Caco-2 (cell line): ENCODE results near the gene NGB. TPM values are rescaled to one million over a fixed set of nuclear protein-coding genes. Genes with fewer than 3 reads are reported as not detected.

Experiments used
- BruUV-seq: library from RNA; stranded (reverse); fragments of 400-500 nt; replicated peaks from 2 replicates; lab custom pipeline; 2021; lab: Mats Ljungman, UMichigan
- CTCF ChIA-PET: fragments of 300-600 bp; sonication (Branson Sonifier 250); formaldehyde crosslinking; loops from one replicate; lab custom pipeline; 2022; ENCODE audit warnings: antibody characterized with exemption; lab: Charles Lee
- POLR2A ChIA-PET: fragments of 300-600 bp; sonication (Branson Sonifier 250); formaldehyde crosslinking; loops from one replicate; lab custom pipeline; 2022; ENCODE audit warnings: antibody characterized with exemption; lab: Charles Lee
- DNase-seq, 2 experiments: peaks; one replicate each; pipeline versions ENCODE4 v3.0.0 to v3.0.0-alpha.2; 2020 to 2022
- H3K27me3 ChIP-seq: replicated peaks from 2 replicates; pipeline ENCODE4 v1.6.0; 2011; ENCODE audit warnings: low read length; ENCODE audit not compliant: control insufficient read depth, insufficient read depth
- H3K36me3 ChIP-seq: 2 replicates; pipeline ENCODE4 v1.5.1; 2011; ENCODE audit warnings: low read length; ENCODE audit not compliant: control insufficient read depth, insufficient read depth
- H3K4me1 ChIP-seq: fragments of 250-450 bp; sonication (Bioruptor Pico); 2 replicates; pipeline ENCODE4 v1.5.1; 2020; ENCODE audit warnings: mild to moderate bottlenecking
- H3K4me3 ChIP-seq: 2 replicates; pipeline ENCODE4 v1.5.1; 2011; ENCODE audit warnings: low read depth, mild to moderate bottlenecking, control low read depth, low read length
- H3K9me3 ChIP-seq: fragments of 250-450 bp; sonication (Bioruptor Pico); 2 replicates; pipeline ENCODE4 v1.5.1; 2020; ENCODE audit warnings: mild to moderate bottlenecking, moderate library complexity
- H3K27ac Mint-ChIP-seq: one replicate; pipeline ENCODE4 v1.8.0; 2022; ENCODE audit warnings: mixed read lengths; ENCODE audit not compliant: unreplicated experiment
- H3K27me3 Mint-ChIP-seq: one replicate; pipeline ENCODE4 v1.8.0; 2022; ENCODE audit warnings: mixed read lengths; ENCODE audit not compliant: insufficient read depth, unreplicated experiment
- H3K36me3 Mint-ChIP-seq: one replicate; pipeline ENCODE4 v1.8.0; 2022; ENCODE audit warnings: mild to moderate bottlenecking, mixed read lengths; ENCODE audit not compliant: insufficient read depth, unreplicated experiment
- H3K4me1 Mint-ChIP-seq: one replicate; pipeline ENCODE4 v1.8.0; 2022; ENCODE audit warnings: low read depth, mixed read lengths; ENCODE audit not compliant: unreplicated experiment
- H3K4me3 Mint-ChIP-seq: one replicate; pipeline ENCODE4 v1.8.0; 2022; ENCODE audit warnings: mild to moderate bottlenecking, moderate library complexity, mixed read lengths; ENCODE audit not compliant: unreplicated experiment
- H3K9me3 Mint-ChIP-seq: one replicate; pipeline ENCODE4 v1.8.0; 2022; ENCODE audit warnings: mixed read lengths; ENCODE audit not compliant: unreplicated experiment
- CTCF ChIP-seq, 2 experiments: fragments of 200-600 bp in 1 of 2; IDR thresholded peaks; 1 replicate in 1 of 2; 2 replicates in 1 of 2; pipeline versions ENCODE4 v1.5.1 to v1.8.0; 2011 to 2022; ENCODE audit warnings: antibody characterized with exemption in 1 of 2, control low read depth in 1 of 2, inconsistent platforms in 1 of 2, low read depth in 1 of 2, low read length in 1 of 2, mild to moderate bottlenecking in 1 of 2, moderate library complexity in 1 of 2; ENCODE audit not compliant: insufficient read depth in 1 of 2, severe bottlenecking in 1 of 2, unreplicated experiment in 1 of 2
- intact Hi-C: fragments of 100-400 bp; cut with micrococcal nuclease; formaldehyde crosslinking; loops from one replicate; pipeline ENCODE4 v1.10.0; 2022; ENCODE audit not compliant: unreplicated experiment
- total RNA-seq: library from RNA; stranded (reverse); gene quantifications from 2 replicates; pipeline ENCODE4 v1.2.3, GENCODE V29; 2022

Gene NGB
- total RNA-seq, 1 experiment from 2014 or later = not detected

- no peak overlapping the region for H3K4me3 ChIP-seq
- peaks cover 10% of the 10 kb centered on the region for H3K27me3 Mint-ChIP-seq
- no peak overlapping the region for H3K4me3 Mint-ChIP-seq
- intact Hi-C loops = no loop called here
- BruUV-seq = no TSS peak
- H3K27ac Mint-ChIP-seq = no peak overlapping the region
- H3K4me1 ChIP-seq = no peaks in the 10 kb centered on the region
- H3K4me1 Mint-ChIP-seq = no peaks in the 10 kb centered on the region
- no peaks in the 10 kb centered on the region for H3K9me3 ChIP-seq
- DNase-seq = no peak
- H3K36me3 ChIP-seq = no peaks in the 10 kb centered on the region
- ChIA-PET CTCF (no interaction called here), POLR2A (no interaction called here)
- TF ChIP-seq CTCF (IDR thresholded peaks at IDR 0.05; ENCODE audit: insufficient read depth in 1 of 2, low read depth in 1 of 2, low read length in 1 of 2, severe bottlenecking in 1 of 2, unreplicated experiment in 1 of 2) = no peak
- no peaks in the 10 kb centered on the region for H3K27me3 ChIP-seq
- H3K9me3 Mint-ChIP-seq = no peaks in the 10 kb centered on the region
- H3K36me3 Mint-ChIP-seq = no peaks in the 10 kb centered on the region
Measured at GRCh38 chr14:77221241-77221871, 49.6 kb downstream of the NGB start.

DNA sequence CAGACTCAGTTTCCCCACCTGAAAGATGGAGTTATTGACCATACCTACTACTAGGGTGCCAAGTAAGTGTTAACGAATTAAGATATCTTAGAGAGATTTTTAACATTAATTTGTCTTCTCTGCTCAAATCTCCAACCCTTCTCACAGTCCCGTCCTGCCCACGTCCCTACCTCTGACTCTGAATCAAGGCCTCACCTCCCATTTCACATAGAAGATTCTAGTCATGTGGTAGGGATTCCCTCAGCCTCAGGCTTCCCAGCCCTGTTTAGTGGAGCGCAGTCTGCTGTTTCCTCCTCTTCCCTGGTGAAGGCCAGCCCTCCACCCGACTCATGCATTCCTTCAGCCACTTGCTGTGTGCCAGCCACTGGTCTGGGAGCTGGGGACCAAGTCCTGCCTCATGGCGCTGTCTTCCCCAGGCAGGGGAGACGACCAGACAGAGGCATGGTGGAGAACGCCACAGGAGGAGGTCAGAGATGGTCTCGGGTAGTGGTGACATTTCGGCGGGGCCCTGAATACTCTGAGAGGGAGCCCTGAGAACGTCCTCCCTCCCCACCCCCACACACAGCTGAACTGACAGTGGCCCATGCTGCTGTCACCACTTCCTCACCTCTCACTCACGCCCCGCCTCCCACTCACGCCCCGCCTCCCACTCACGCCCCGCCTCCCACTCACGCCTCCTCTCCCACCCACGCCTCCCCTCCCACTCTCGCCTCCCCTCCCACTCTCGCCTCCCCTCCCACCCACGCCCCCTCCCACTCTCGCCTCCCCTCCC is 50.6 kb downstream of the NGB start:
- Mint-ChIP-seq H3K36me3 (no peaks in the 10 kb centered on the region), H3K27me3 (peaks cover 15% of the 10 kb centered on the region), H3K4me3 (no peak overlapping the region), H3K9me3 (no peaks in the 10 kb centered on the region), H3K4me1 (no peaks in the 10 kb centered on the region), H3K27ac (no peak overlapping the region)
- no TSS peak for BruUV-seq
- POLR2A ChIA-PET = no interaction called here
- TF ChIP-seq CTCF (IDR thresholded peaks at IDR 0.05; ENCODE audit: insufficient read depth in 1 of 2, low read depth in 1 of 2, low read length in 1 of 2, severe bottlenecking in 1 of 2, unreplicated experiment in 1 of 2) = no peak
- Histone ChIP-seq H3K4me3 (no peak overlapping the region), H3K36me3 (no peaks in the 10 kb centered on the region), H3K4me1 (no peaks in the 10 kb centered on the region), H3K27me3 (no peaks in the 10 kb centered on the region; the same call in 1 of the 2 replicates), H3K9me3 (no peaks in the 10 kb centered on the region)
- intact Hi-C loops = no loop called here
- DNase-seq = no peak
- CTCF ChIA-PET = no interaction called here

GRCh38 chr14:77219591-77219990 is 51.4 kb downstream of the NGB start:
- no peaks in the 10 kb centered on the region for H3K4me1 Mint-ChIP-seq
- no peaks in the 10 kb centered on the region for H3K9me3 ChIP-seq
- peaks cover 21% of the 10 kb centered on the region for H3K27me3 Mint-ChIP-seq
- no peaks in the 10 kb centered on the region for H3K36me3 ChIP-seq
- intact Hi-C loops = no loop called here
- no peak overlapping the region for H3K4me3 ChIP-seq
- H3K4me3 Mint-ChIP-seq = no peak overlapping the region
- POLR2A ChIA-PET = no interaction called here
- no peaks in the 10 kb centered on the region; the same call in 1 of the 2 replicates for H3K27me3 ChIP-seq
- no peaks in the 10 kb centered on the region for H3K9me3 Mint-ChIP-seq
- H3K27ac Mint-ChIP-seq = no peak overlapping the region
- no peak for DNase-seq
- H3K4me1 ChIP-seq = no peaks in the 10 kb centered on the region
- CTCF ChIA-PET = no interaction called here
- no peak for TF ChIP-seq CTCF (IDR thresholded peaks at IDR 0.05; ENCODE audit: insufficient read depth in 1 of 2, low read depth in 1 of 2, low read length in 1 of 2, severe bottlenecking in 1 of 2, unreplicated experiment in 1 of 2)
- H3K36me3 Mint-ChIP-seq = peaks cover 4% of the 10 kb centered on the region
- no TSS peak for BruUV-seq
